HG03354 (cell line): ENCODE data around the gene NDST4.
"Not testable (repeated sequence)": the region's sequence is repeated elsewhere in the genome, so short reads cannot be mapped to it uniquely, and the experiment has no call there.

Experiments
- ATAC-seq: cut with Tn5 transposase; IDR thresholded peaks from one replicate; pipeline ENCODE4 v1.9.1; 2021; ENCODE audit warnings: mild to moderate bottlenecking; ENCODE audit not compliant: unreplicated experiment, poor library complexity, severe bottlenecking

NDST4 gene

DNA sequence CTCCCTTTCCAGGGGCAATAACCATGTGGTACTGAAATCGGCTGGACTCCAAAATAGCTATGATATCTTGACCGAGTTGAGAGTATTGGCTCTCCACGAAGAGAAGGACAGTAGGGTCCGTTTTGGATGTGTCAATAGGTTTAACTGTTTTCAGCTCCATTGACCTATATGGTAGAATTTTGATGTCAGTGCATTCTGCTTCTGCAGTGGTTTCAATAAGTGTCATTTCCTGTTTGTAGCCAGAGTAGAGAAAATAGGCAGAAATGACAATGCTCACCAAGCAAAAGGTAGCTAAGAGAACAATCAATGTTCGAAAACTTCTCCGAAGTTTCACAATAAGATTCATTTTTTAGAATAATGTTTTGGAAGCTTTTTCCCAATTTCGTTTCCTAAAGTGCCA is 36.7 kb downstream of the NDST4 start:
- no peak for ATAC-seq

DNA sequence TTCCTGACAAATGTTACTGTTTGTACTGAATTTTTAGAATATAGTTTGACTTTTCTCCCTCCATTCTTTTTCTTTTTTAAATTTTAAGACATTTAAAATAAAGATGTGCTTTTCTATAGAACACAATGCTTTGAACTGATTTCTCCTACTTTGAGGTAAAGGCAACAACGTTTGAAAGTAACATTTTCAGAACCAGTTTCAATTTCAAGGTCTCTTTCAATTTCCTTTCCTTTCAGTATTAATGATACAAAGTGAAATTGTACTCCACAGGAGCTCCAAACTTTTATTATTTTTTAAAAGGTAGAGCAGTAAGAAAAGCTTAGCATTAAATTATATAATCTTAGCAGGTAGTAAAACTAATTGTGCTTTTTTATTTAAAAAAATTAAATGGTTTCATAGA is 54.9 kb downstream of the NDST4 start:
- ATAC-seq, result no peak

DNA sequence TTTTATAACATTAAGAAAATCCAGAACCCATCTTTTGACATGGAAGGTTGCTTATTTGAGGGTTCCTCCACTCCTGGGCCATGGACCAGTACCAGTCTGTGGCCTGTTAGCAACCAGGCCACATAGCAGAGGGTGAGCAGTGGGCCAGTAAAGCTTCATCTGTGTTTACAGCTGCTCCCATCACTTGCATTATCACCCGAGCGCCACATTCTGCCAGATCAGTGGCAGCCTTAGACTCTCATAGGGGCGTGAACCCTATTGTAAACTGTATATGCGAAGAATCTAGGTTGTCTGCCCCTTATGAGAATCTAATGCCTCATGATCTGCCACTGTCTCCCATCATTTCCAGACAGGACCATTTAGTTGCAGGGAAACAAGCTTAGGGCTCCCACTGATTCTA is 58.6 kb downstream of the NDST4 start:
- no peak for ATAC-seq

DNA sequence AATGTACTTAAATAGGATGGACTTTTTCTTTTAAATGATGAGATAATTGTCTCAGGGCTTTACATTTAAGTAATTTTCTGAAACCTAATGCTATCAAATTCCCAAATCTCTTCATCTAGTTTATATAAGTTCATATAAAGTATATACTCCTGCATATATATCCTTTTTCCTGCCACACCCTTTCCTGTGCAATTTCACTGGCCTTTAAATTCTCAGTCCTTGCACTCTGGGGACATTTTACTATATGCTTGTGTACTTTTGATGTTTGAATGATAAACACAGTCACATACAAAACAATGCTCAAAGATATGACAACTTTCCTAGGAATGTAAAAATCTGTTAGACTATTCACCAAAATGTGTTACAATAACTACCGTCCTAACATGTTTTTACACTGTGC is 60.1 kb downstream of the NDST4 start:
- ATAC-seq, result no peak

DNA sequence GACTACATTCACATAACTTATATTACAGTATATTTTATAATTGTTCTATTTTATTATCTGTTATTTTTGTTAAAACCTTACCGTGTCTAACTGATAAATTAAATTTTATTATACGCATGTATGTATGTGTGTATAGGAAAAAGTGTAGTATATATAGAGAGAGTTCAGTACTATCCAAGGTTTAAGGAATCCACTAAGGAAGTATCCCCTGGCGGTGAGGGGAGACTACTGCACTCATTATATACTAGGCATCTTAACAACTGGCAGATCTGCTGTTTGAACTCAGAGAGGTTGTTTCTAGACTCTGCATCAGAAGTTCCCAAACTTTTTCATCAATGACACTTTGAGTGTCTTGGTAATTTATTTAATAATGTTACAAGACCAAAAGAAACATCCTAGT is 70.9 kb downstream of the NDST4 start:
- ATAC-seq, result peak; percentile 73

DNA sequence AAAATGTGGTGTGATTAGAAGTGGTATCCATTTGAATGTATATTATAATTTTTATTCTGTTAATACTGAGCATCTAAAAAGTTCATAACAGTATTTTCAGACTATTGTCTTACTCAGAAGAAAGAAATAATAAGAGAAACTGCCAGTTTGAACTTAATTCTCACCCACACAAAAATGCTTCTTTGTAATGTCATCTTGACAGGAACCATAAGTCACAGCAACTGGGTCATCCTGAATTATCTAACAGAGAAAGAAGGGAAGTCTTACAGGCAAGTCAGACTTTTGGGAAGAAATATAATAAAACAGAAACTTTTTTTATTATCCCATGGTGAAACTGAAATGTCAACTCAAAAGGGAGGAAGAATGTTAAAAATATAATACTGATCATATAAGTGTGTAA is 83.1 kb downstream of the NDST4 start:
- no peak for ATAC-seq

DNA sequence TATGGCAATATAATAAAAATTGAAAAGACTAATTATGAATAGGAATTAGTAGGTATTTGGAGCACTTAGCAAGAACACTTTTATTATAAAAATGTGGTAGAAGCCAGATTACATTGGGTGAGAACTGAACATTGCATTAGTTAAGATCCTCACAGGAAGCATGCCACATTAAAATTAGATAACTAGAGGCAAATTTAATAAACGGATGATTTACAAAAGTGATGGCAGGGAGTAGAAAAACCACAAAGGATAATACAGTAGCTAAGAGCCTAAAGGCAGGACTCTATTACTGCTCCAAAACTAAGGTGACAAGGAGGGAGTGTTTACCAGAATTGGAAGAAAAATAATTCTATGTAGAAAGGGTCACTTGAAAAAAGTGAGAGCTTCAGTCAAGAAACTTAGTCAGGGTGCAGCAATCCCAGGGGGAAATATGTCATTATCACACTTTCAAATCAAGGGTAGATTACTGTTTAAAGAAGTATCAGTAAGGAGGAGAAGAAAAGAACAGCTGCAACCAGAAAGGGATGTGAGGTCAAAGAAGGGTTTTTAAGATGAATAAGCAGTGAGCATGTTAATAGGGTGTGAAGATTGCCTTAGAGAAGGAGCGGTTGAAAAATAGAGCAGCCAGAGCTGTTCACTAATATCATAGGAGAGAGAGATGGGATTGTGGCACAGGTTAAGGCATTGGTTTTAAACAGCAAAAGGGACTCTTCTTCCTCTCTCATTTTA is 84.6 kb downstream of the NDST4 start:
- no peak for ATAC-seq

DNA sequence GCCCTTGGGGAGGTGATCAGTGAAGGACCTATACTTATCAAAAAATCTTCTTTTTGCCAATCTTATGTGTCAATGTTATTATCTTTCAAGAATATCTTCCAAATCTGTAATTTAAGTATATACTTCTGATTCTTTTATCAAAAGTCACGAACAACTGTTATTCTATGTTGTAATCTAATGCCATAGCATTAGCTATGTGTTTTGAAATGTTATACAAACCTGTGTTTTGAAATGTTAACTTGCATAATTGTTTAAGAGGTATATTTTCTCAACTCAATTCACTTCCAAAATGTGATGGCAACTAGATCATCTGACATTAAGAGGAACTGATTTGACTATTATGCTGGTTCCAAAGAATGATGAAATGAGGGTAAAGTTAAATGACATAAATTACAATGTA is 113.5 kb downstream of the NDST4 start:
- ATAC-seq, result no peak

DNA sequence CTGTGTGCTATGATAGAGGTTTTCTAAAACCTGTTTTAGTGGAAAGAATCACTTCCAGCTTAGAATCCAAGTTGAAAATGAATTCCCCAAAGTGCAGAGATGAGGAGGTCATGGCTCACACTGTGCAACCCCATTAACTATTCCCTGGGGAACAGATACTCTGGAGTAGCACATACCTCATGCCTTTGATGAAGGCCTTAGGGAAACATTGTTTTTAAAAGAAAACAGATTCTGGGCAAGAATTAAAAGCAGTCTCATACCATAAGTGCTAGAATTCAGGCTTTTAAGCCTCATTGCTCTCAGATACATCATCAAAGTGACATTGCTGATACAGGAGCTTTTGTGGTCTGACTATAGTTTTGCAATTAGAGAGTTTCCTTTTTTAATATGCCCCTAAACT is 115.1 kb downstream of the NDST4 start:
- ATAC-seq, result no peak

DNA sequence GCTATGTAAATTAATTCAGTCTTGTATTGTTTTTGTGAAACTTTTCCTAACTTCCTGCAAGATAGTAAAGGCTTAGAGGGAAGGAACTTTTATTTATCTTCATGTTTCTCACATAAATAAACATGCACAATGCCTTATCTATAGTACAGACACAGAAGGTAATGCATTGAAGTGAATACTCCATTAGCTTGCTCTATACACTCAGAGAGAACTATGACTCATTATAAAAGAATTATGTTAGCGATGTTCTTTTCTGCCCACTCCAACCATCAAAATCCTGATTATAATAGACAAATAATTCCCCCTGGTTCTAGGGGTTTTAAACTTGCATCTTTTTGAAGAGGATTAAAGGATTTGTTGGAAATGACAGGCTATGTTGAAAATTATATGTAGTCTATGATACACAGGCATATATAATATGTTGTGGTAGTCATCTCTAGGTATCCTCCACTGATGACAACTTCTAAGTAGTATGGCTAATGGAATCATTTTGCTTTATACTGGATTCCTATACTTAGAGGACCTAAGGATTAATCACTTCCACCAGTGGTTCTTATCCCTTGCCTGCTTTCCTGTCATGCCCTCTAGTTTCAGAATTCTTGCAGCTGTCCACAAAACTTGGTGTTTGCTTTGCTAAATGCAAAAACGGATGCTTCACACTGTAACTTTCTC is 115.7 kb downstream of the NDST4 start:
- no peak for ATAC-seq

DNA sequence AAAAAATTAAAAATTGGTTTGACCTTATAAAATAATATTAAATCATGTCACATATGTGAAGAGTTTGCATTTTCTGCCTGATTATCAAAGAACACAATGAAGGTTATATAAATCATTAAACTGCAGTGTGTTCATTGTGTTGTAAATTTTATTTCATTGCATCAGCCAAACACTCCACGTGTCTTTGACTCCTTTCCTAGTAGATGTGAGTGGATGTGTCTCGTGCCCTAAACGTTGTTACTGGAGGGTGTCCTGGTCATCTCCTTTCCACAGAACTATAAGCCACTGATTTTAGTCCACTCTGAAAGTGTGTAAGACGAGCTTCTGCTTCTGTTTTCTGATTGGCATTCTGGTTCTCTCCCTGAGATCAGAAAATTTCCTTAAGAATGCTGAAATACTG is 127.3 kb downstream of the NDST4 start:
- no peak for ATAC-seq

DNA sequence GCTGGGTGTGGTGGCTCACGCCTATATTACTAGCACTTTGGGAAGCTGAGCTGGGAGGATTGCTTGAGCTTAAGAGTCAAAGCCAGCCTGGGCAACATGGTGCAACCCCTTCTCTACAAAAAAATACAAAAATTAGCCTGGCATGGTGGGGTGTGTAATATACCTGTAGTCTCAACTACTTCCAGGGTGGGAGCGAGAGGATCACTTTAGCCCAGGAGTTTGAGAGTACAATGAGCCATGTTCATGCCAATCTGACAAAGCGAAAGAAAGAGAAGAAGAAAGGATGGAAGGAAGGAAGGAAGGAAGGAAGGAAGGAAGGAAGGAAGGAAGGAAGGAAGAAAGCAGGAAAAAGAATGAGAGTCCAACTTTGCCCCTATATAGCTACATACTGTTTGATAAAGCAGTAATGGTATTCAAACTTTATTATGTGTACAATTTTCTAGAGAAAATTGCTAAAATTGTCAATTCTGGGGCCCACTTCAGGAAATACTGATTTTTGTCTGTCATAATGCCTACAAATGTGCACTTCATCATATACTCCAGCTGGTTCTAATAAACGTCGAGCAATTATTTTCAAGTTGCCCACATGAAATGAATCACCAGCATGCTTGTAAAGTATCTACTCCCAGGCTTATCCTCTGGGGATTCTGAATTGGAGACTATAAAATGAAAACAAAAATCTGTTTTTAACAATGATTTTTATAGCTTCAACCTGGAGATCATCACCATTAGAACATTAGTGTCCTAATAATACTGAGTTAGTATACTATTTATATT is 132.3 kb downstream of the NDST4 start:
- no peak for ATAC-seq

DNA sequence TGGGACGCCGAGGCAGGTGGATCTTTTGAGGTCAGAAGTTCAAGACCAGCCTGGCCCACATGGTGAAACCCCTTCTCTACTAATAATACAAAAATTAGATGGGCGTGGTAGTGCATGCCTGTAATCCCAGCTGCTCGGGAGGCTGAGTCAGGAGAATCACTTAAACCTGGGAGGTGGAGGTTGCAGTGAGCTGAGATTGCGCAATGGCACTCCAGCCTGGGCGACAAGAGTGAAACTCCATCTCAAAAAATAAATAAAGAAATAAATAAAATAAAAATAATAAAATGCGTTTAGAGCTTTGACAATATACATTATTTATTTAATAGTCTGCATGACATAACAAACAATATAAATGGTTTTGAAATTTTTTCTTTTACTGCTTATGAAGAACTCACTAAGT is 133.0 kb downstream of the NDST4 start:
- ATAC-seq, result not testable (repeated sequence)

DNA sequence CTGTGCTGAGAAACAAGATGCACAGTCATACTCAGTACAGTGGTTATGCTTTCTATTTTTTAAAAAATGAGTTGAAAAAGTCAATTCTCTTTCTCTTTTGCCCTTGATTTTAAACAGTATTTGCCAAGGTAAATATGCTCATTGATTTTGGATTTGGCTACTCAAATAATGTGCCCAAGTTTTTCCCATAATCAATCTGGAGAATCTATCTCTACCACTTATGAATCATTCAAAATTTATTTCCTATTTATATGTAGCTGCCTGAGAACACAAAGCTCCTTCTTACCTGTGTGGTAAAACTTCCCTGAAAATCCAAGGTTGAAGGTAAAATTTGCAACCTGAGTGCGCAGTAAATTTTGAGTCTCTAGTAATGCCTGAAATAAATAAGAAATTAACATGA is 136.5 kb downstream of the NDST4 start:
- no peak for ATAC-seq

DNA sequence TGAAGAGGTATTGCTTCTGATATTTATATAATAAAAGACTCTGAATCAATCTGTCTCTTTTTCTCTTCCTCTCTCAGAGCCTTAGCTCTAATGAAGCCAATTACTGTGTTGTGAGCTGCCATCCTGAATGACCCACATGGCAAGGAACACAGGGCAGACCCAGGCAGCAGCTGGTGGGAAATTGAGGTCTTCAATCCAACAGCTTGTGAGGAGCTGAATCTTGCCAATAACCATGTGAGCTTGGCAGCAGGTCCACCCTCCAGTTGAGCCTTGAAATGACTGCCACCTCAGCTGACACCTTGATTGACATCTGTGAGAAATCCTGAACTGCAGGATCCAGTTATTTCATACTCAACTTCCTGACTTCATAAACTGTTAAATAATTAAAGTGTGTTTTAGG is 149.4 kb downstream of the NDST4 start:
- no peak for ATAC-seq

DNA sequence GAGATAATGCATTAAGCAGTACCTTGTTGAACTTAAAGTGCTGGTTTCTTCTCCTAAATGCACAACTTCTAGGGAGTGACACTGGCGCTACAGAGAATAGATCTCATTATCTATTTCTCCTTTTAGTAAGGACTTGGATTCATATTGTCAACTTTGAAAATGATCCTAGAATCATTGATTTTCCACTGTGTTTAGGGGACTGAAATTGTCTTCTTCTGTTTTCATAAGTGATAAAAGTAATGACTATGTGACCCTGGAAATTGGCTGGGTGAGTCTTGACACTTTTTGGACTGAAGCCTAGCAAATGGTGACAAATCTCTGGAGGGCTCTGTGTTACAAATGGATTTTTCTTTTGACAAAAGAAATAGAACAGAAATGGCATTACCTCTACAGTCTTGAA is 167.8 kb downstream of the NDST4 start:
- no peak for ATAC-seq

DNA sequence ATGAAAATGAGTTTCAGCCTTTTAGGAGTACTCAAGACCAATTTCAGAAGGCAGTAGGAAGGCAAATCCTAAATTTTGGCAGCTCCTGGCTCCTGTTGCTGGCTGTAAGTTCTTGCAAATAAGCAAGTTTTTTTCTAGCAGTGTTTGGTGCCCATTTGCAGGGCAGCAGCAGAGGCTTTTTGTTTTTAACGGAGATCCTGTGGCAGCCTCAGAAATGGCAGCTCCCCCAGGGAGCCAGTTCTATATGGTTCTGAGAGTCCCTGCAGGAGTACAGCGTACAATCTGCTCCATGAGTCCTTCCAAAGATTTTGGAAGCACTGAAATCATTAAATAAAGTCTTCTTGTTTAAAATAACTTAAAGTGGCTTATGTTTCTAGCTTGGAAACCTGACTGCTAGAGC is 171.9 kb downstream of the NDST4 start:
- ATAC-seq, result no peak

DNA sequence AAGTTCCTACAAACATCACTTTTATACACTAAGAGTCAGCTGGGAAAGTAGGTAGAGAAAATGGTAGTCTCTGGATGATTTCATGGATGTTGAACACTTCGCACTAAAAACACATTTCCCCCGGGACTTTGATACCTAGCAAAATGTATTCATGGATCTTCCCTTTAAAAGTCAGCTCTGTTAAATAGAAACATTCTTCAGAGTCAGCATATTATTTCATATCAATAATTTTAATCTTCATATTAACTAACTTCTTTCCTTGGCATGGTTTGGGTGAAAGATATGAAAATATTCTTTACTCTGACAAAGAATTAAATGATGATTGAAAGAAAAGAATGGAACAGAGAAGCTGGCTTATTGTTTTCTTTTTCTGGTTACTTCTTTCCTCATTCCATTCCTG is 185.5 kb downstream of the NDST4 start:
- no peak for ATAC-seq

DNA sequence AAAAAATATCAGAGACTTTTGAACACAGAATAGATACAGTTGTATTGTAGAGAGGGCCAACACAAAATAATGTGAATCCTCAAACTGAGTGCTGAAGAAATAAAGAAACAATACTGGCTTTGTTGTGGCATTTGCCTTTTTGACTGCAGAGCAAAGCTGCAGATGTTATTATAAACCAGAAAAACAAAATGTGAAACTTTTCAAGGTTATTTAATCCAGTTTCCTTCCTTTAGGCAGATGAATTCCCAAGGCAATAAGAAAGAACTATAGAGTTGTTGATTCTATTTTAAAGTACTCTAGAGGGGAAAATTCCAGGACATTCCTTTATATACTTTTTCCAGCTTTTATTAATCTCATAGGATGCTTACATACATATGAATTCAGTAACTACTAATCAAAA is 186.8 kb downstream of the NDST4 start:
- ATAC-seq, result no peak

DNA sequence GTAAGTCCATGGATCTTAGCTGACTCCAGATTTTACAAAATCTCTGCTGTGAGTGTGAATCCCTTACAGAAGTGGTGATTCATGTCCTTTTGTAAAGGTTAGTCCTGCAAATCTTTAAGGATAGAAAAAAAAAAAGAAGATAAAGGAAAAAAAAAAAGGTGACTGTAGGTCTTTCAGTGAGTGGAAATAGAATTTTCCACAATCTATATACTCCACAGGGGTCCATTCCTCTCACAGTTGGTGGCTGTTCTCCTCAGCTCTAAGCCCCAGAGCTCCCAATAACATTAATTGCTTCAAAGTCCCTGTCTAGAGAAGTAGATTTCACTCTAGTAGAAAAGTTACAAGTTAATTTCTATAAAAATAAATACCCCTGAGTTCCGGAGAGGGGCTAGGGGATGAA is 189.1 kb downstream of the NDST4 start:
- ATAC-seq, result no peak

DNA sequence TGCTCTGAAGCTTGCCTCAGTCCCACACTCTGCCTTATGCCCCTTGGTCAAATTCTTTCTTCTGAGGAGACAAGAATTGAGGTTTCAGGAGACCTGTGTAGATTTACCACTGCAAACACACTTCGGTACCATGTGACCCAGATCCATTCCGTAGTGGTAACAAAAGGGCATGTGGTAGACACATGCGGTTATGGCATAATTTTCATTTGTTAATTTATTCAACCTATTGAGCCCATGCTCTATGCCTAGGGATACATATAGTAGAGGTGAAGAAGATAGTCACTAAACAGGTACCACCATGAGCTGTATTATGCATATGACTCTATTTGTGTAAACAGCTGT is 190.9 kb downstream of the NDST4 start:
- no peak for ATAC-seq
